Pericardium fibroblast (primary cell): ENCODE results near the gene SRA1. TPM values are rescaled to one million over a fixed set of nuclear protein-coding genes. Genes with fewer than 3 reads are reported as not detected.

Source experiments
- total RNA-seq: library from RNA; depleted of rRNA; stranded (reverse); fragments of >200 nt; gene quantifications from 2 replicates; pipeline ENCODE4 v1.2.3, GENCODE V29; 2015

Gene SRA1
- 18.2 and 42.6 TPM in 2 replicates for total RNA-seq

DNA sequence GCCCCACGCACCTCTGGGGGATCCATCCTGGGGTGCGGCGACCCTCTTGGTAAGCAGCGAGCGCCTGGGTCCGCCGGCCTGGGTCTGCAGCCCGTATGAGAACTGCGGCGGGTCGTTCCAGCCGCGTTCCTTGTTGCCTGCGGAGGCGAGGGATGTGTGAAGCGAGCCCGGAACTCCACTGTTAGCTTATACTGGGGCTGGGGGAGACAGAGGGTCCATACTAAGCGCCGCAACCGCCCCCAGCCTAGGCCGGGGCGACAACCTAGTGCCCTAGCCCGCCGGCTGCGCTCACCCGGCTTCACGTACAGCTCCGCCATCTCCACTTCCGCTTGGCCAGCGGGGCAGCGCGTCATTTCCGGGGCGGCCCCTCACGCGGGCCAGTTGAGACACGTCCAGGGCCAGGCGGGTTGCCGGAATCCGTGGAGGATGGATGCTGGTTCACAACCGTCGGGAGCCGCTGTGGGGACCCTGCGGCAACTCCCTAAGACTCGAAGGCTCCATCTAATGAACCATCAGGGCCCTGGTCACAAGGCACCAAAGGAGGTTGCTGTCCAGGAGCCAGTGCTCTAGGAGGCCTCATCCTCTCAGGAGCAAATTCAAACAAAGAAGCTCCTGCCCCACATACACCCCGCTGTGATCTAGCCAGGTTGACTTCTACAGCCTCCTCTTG, at the start of gene SRA1:
Gene SRA1, minus strand, starts transcription at position 338 of the 670 bp plus-strand sequence. Its CDS starts 21 bp downstream, at position 317.

GRCh38 chr5:140564196-140565023, 7.1 kb upstream of the SRA1 start, which contains the start of the genes APBB3 and SLC35A4:
Gene APBB3 (minus strand): TSS chr5:140564598. CDS start chr5:140564245, 353 bp downstream.
Gene SLC35A4 (plus strand): TSS chr5:140564828. CDS start chr5:140567170, 2,342 bp downstream.

GRCh38 chr5:140547508-140548299, 9.6 kb downstream of the SRA1 start, which contains the start of gene EIF4EBP3:
Gene EIF4EBP3 (plus strand): TSS chr5:140547662. CDS start chr5:140547738, 76 bp downstream.

Other genes starting within 250 kb of the SRA1 start
- 0.17 and 1.3 TPM in 2 replicates for gene HBEGF, start 210.9 kb downstream of the SRA1 start, total RNA-seq
- gene SLC4A9, start 197.3 kb downstream of the SRA1 start, total RNA-seq, result under 0.01 TPM in 1 of 2 replicates, not detected in the other
- 24.9 and 31.5 TPM in 2 replicates for gene ANKHD1, start 155.6 kb downstream of the SRA1 start, total RNA-seq
- gene EIF4EBP3, start 9.8 kb downstream of the SRA1 start, total RNA-seq, result 1.4 and 7.2 TPM in 2 replicates
- gene APBB3, start 7.1 kb upstream of the SRA1 start, total RNA-seq, result 11.1 and 16.0 TPM in 2 replicates
- gene SLC35A4, start 7.4 kb upstream of the SRA1 start, total RNA-seq, result 29.9 and 37.6 TPM in 2 replicates
- 0.17 and 4.3 TPM in 2 replicates for gene CD14, start 75.7 kb upstream of the SRA1 start, total RNA-seq
- gene TMCO6, start 82.0 kb upstream of the SRA1 start, total RNA-seq, result 8.6 and 11.8 TPM in 2 replicates
- 52.4 and 86.2 TPM in 2 replicates for gene NDUFA2, start 90.2 kb upstream of the SRA1 start, total RNA-seq
- 49.4 and 66.8 TPM in 2 replicates for gene IK, start 90.4 kb upstream of the SRA1 start, total RNA-seq
- 11.1 and 14.2 TPM in 2 replicates for gene WDR55, start 107.4 kb upstream of the SRA1 start, total RNA-seq
- gene DND1, start 116.1 kb upstream of the SRA1 start, total RNA-seq, result not detected in 2 replicates
- 51.8 and 56.4 TPM in 2 replicates for gene HARS1, start 133.9 kb upstream of the SRA1 start, total RNA-seq
- gene HARS2, start 134.0 kb upstream of the SRA1 start, total RNA-seq, result 15.4 and 18.9 TPM in 2 replicates
- gene ZMAT2, start 143.0 kb upstream of the SRA1 start, total RNA-seq, result 26.7 and 33.5 TPM in 2 replicates
- gene PCDHA1, start 228.7 kb upstream of the SRA1 start, total RNA-seq, result not detected in 2 replicates
- not detected in 2 replicates for gene PCDHA2, start 237.4 kb upstream of the SRA1 start, total RNA-seq
- gene PCDHA3, start 243.6 kb upstream of the SRA1 start, total RNA-seq, result 0.12 TPM in 1 of 2 replicates, not detected in the other
- gene PCDHA4, start 249.6 kb upstream of the SRA1 start, total RNA-seq, result 0.23 TPM in 1 of 2 replicates, not detected in the other